Effector memory CD4-positive, alpha-beta T cell (primary cell): Measurements from ENCODE around the gene PPP2R5C.

Source experiments
- DNase-seq, 3 donors: peaks; one replicate each; pipeline ENCODE4 v3.0.0-alpha.2; 2020
- H3K27ac ChIP-seq: 2 replicates; pipeline ENCODE4 v1.7.0; 2013; ENCODE audit warnings: mild to moderate bottlenecking, low read length, moderate library complexity; ENCODE audit not compliant: insufficient read depth, poor library complexity, severe bottlenecking
- H3K27me3 ChIP-seq: replicated peaks from 2 replicates; pipeline ENCODE4 v1.7.0; 2013; ENCODE audit warnings: mild to moderate bottlenecking, low read length; ENCODE audit not compliant: insufficient read depth, control insufficient read depth, poor library complexity, severe bottlenecking
- H3K36me3 ChIP-seq: 2 replicates; pipeline ENCODE4 v1.7.0; 2013; ENCODE audit warnings: mild to moderate bottlenecking, low read length, moderate library complexity; ENCODE audit not compliant: control insufficient read depth, insufficient read depth
- H3K4me1 ChIP-seq: 2 replicates; pipeline ENCODE4 v1.7.0; 2013; ENCODE audit warnings: low read length, mild to moderate bottlenecking; ENCODE audit not compliant: control insufficient read depth, insufficient read depth, poor library complexity, severe bottlenecking
- H3K4me3 ChIP-seq: 2 replicates; pipeline ENCODE4 v1.7.0; 2013; ENCODE audit warnings: low read length, low read depth, mild to moderate bottlenecking; ENCODE audit not compliant: insufficient read depth, poor library complexity, severe bottlenecking
- H3K9me3 ChIP-seq: 2 replicates; pipeline ENCODE4 v1.7.0; 2013; ENCODE audit warnings: mild to moderate bottlenecking, low read length, moderate library complexity; ENCODE audit not compliant: control insufficient read depth

PPP2R5C gene

GRCh38 chr14:101926620-101927019 lies 165.1 kb downstream of the PPP2R5C start:
- H3K36me3 ChIP-seq, result peaks cover 30% of the 10 kb centered on the region
- H3K4me3 ChIP-seq, result no peak overlapping the region
- no peaks in the 10 kb centered on the region for H3K27me3 ChIP-seq
- DNase-seq, result no peak
- no peaks in the 10 kb centered on the region for H3K4me1 ChIP-seq
- H3K9me3 ChIP-seq, result no peaks in the 10 kb centered on the region
- H3K27ac ChIP-seq, result no peak overlapping the region

DNA sequence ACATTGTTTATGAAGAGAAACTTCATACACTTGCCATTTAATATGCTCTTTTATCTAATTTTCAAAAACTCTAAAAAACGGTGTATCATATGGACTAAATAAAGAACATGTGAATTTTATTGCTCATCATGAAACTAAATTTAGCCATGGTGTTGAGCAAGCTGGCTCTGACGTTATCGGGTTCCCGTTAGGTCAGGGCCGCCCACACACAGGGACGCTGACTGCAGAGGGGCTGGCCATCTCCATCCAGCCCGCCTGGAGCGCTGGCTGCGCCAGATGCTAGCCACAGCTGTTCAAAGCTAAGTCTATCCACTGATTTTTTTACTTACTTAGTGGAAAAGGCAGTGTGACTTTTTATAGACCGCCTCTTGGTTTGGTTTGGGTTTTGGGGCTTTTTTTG lies 166.3 kb downstream of the PPP2R5C start:
- H3K4me3 ChIP-seq, result no peak overlapping the region
- DNase-seq, result no peak
- peaks cover 25% of the 10 kb centered on the region for H3K36me3 ChIP-seq
- no peaks in the 10 kb centered on the region for H3K9me3 ChIP-seq
- no peak overlapping the region for H3K27ac ChIP-seq
- H3K27me3 ChIP-seq, result no peaks in the 10 kb centered on the region
- no peaks in the 10 kb centered on the region for H3K4me1 ChIP-seq

DNA sequence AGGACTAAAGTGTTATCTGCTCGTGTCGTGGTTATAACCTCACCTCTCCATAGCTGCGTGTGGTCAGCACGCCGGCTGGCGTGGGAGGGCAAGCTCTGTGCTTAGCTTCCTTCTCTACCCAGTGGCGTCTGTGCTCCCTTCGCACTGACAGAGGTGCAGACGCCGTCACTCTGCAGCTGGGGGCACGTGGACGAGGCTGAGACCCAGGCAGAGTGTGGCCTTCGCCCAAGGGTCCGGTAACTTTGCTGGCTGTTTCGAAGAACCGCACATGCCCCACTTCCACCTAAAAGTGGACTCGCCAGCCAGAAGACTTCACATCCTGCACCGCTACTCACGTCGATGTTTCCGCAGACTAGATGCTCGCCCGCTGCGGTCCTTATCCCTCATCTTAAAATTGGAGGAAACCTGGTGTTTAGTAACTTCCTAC lies 166.9 kb downstream of the PPP2R5C start:
- Histone ChIP-seq H3K27ac (no peak overlapping the region), H3K9me3 (no peaks in the 10 kb centered on the region), H3K27me3 (no peaks in the 10 kb centered on the region), H3K4me1 (no peaks in the 10 kb centered on the region), H3K36me3 (peaks cover 25% of the 10 kb centered on the region), H3K4me3 (no peak overlapping the region)
- DNase-seq, result no peak

DNA sequence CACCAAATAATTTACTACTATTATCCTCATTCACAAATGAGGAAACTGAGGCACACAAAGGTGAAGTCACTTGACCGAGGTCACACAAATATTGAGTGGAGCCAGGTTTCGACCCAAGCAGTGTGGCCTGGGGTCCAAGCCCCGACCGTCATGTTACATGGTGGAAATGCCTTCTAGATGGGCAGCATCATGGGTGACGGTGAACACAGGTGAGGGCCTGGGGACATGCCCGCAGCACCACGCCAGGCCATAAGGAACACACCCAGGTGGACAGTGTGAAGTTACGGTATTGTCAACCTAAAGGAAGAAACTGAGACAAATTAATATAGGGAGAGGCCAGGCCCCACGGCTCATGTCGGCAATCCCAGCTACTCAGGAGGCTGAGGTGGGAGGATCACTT lies 167.6 kb downstream of the PPP2R5C start:
- DNase-seq, result no peak
- Histone ChIP-seq H3K4me3 (no peak overlapping the region), H3K27me3 (no peaks in the 10 kb centered on the region), H3K9me3 (no peaks in the 10 kb centered on the region), H3K27ac (no peak overlapping the region), H3K36me3 (peaks cover 25% of the 10 kb centered on the region), H3K4me1 (no peaks in the 10 kb centered on the region)

- no peak overlapping the region for H3K27ac ChIP-seq
- H3K9me3 ChIP-seq, result no peaks in the 10 kb centered on the region
- H3K4me1 ChIP-seq, result no peaks in the 10 kb centered on the region
- no peaks in the 10 kb centered on the region for H3K27me3 ChIP-seq
- DNase-seq, result no peak
- peaks cover 22% of the 10 kb centered on the region for H3K36me3 ChIP-seq
- H3K4me3 ChIP-seq, result no peak overlapping the region
Measured at GRCh38 chr14:101929946-101930345, 168.4 kb downstream of the PPP2R5C start.

DNA sequence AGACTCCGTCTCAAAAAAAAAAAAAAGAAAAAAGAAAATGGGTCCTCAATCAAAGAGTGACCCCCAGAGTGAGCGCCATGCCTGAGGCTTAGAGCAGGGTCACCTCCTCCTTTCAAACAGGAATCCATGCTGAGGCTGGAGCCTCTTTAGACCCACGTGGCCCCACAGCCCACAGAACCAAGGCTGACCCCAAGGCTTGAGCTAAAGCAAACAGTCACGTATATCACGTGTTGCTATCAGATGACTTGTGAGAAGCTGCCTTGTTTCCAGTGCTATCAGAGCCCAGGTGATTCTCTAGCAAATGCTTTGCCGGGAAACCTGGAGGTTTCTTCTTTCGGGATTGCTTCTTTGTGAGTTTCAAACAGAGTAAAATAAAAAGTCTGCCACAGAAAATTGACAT lies 171.2 kb downstream of the PPP2R5C start:
- Histone ChIP-seq H3K36me3 (peaks cover 7% of the 10 kb centered on the region), H3K27ac (no peak overlapping the region), H3K4me3 (no peak overlapping the region), H3K4me1 (no peaks in the 10 kb centered on the region), H3K27me3 (no peaks in the 10 kb centered on the region), H3K9me3 (no peaks in the 10 kb centered on the region)
- DNase-seq, result no peak

DNA sequence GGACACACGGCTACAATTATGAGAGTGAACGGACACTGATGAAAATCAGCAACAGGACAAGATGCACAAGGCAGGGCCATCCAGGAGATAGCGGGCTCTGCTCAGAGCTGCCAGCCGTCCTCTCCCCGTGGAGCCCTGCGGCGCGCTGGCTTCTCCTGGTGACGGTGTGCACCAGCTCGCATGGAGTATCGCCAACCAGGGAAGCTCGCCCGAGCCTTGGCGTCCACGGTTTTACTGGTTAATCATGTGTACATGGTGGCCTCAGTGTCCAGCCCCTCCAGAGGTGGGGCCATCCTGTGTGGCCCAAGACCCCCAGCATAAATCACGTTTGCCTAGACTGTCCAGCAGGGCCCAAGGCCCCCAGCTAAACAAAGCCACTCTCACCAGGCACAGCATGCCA lies 171.7 kb downstream of the PPP2R5C start:
- DNase-seq, result no peak
- no peak overlapping the region for H3K27ac ChIP-seq
- peaks cover 6% of the 10 kb centered on the region for H3K36me3 ChIP-seq

DNA sequence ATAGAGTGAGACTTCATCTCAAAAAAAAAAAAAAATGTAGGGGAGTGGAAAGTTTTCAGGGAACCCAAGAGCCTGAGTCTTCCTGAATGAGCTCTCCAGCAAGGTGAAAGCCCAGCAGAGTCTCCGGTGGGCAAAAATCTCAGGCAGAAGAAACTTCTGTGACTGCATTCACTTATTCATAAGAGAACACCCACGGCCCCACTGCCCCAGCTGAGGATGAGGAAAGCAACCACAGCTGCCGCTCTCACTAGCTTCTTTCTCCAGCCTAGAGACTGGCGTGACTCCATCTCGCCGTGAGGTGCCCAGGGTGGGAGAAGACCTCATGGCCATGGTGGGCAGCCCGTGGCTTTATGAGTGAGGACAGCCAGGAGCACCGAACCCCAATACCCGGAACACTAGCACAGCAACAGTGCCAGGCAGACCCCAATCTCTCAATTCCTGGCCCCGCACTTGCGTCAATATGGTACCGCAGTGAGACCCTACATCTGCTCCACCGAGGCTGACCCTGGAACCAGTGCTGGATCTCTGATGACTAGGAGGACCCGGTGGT lies 173.2 kb downstream of the PPP2R5C start:
- H3K36me3 ChIP-seq, result no peaks in the 10 kb centered on the region
- H3K4me3 ChIP-seq, result no peak overlapping the region
- no peak overlapping the region for H3K27ac ChIP-seq
- H3K9me3 ChIP-seq, result no peaks in the 10 kb centered on the region
- no peaks in the 10 kb centered on the region for H3K4me1 ChIP-seq
- no peak for DNase-seq
- no peaks in the 10 kb centered on the region for H3K27me3 ChIP-seq

More for the DNA sequence above, 171.7 kb downstream of the PPP2R5C start:
- no peaks in the 10 kb centered on the region for H3K9me3 ChIP-seq
- H3K4me1 ChIP-seq, result no peaks in the 10 kb centered on the region
- H3K4me3 ChIP-seq, result no peak overlapping the region
- no peaks in the 10 kb centered on the region for H3K27me3 ChIP-seq

DNA sequence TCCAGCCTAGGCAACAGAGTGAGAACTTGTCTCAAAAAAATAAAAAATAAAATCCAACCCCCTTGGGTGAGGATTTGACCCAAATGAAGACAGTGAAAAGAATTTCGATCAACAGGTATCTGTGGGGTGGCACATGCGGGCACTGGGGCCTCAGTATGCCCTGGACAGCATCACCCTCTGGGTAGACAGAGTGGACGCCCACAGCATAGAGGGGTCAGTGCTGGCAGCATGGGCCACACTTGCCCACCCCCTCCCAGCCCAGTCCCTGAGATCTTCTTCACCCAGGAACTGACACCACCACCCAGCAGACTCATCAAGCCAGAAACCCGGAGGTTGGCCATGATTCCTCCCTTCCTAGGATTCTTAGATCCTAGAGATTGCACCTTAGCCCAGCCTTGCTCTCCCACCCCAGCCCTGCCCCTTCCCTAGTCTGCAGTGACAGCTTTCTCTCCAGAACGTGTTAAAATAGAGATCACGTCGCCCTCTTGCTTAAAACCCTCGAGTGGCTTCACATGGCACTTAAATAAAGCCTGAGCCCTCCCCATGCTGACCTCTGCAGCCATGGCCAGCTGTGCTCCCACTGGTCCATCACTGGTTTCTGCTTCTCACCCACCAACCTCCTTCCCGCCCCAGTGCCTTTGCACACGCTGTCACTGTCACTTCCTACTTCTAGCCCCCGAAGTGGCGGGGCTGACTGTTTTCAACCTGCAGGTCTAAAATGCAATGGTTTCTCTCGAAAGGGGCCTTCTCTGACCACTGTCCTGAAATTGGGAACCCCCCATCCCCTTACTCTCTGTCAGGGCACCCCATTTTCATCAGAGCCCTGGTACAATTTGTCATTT lies 176.6 kb downstream of the PPP2R5C start:
- no peak for DNase-seq
- H3K36me3 ChIP-seq, result no peaks in the 10 kb centered on the region
- no peaks in the 10 kb centered on the region for H3K27me3 ChIP-seq
- no peaks in the 10 kb centered on the region for H3K4me1 ChIP-seq
- H3K27ac ChIP-seq, result no peak overlapping the region
- no peak overlapping the region for H3K4me3 ChIP-seq
- H3K9me3 ChIP-seq, result no peaks in the 10 kb centered on the region

DNA sequence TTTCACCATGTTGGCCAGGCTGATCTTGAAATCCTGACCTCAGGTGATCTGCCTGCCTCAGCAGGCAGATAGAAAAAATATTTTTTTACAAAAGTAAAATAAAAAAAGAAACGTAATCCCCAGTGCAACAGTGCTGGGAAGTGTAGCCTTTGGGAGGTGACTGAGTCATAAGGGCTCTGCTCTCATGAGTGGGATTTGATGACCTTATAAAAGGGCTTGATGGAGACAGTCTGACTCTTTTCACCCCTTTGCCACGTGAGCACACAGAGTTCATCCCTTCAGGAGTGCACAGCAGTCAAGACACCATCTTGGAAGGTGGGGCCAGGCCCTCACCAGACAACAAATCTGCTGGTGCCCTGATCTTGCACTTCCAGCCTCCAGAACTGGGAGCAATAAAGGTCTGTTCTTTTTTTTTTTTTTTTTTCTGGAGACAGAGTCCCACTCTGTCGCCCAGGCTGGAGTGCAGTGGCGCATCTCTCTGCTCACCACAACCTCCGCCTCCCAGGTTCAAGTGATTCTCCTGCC lies 178.2 kb downstream of the PPP2R5C start:
- Histone ChIP-seq H3K4me1 (no peaks in the 10 kb centered on the region), H3K9me3 (no peaks in the 10 kb centered on the region), H3K27ac (no peak overlapping the region), H3K4me3 (no peak overlapping the region), H3K27me3 (no peaks in the 10 kb centered on the region), H3K36me3 (no peaks in the 10 kb centered on the region)
- DNase-seq, result no peak
